ENCODE results near the gene GDF10.

DNA sequence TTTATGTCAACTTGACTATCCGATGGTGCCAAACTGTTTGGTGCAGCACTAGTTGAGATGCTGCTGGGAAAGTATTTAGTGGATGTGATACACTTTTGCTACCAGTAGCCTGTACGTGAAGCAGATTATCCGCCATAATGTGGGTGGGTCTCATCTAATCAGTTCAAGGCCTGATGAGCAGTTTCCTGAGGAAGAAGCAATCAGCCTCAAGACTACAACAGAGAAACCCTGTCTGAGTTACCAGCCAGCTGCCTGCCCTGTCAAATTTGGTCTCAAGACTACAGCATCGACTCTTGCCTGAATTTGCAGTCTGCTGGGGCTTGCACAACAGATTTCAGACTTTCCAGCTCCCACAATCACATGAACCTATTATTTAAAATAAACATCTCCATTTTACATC, 37.3 kb downstream of the GDF10 start:
- TF ChIP-seq, protein P1, sequence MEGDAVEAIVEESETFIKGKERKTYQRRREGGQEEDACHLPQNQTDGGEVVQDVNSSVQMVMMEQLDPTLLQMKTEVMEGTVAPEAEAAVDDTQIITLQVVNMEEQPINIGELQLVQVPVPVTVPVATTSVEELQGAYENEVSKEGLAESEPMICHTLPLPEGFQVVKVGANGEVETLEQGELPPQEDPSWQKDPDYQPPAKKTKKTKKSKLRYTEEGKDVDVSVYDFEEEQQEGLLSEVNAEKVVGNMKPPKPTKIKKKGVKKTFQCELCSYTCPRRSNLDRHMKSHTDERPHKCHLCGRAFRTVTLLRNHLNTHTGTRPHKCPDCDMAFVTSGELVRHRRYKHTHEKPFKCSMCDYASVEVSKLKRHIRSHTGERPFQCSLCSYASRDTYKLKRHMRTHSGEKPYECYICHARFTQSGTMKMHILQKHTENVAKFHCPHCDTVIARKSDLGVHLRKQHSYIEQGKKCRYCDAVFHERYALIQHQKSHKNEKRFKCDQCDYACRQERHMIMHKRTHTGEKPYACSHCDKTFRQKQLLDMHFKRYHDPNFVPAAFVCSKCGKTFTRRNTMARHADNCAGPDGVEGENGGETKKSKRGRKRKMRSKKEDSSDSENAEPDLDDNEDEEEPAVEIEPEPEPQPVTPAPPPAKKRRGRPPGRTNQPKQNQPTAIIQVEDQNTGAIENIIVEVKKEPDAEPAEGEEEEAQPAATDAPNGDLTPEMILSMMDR (IDR thresholded peaks at IDR 0.05), result no peak
- TF ChIP-seq POLR2A (IDR thresholded peaks at IDR 0.05), result no peak
